Lower leg skin (tissue), 3 donors: Measurements from ENCODE around the gene MCCC1.

Experiments used
- POLR2A ChIP-seq, 2 donors: fragments of 450-650 bp; IDR thresholded peaks; one replicate each; pipeline ENCODE4 v1.6.1; 2016 to 2017; ENCODE audit warnings: antibody characterized with exemption in 2 of 2, mild to moderate bottlenecking in 1 of 2, moderate library complexity in 1 of 2
- TF ChIP-seq, protein P1 (sequence below), 3 donors: fragments of 450-650 bp; IDR thresholded peaks; one replicate each; pipeline ENCODE4 v1.5.1; 2016; ENCODE audit warnings: antibody characterized with exemption in 3 of 3, mild to moderate bottlenecking in 3 of 3, moderate library complexity in 2 of 3

DNA sequence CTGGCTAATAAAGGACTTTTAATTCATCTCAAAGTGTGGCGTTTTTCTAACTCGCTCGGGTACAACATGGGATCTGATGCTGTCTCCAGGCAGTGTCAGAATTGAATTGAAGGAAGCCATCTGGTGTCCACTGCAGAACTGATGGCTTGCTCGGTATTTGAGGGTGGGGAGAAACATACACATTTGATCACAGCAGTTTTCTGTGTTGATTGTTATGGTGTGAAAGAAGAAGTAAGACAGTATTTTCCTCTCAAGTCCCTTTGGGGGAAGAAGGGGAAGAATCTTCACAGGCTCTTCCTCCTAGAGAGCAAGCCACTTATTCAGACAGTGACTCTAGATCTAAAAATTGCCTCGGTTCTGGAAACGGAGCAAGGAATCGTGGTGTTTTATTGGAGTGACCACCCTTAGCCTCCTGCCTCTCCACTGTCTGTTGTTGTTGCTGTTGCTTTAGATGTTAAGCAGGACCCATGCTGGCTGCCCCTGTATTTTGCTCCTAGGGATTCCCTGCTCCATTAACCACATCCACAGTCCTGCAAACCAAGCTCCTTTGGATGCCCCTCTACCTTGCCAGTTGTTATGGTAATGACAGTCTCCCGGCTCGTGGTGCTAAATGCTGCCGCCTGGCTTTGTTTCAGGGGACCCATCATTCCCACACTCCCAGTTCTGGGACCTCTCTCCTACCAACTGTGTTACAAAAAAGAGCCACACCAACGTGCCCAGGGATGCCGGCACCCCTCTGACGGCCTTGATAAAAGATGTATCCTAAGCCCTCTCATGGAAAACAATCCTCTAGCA lies 15.3 kb upstream of the MCCC1 start:
- TF ChIP-seq, protein P1, sequence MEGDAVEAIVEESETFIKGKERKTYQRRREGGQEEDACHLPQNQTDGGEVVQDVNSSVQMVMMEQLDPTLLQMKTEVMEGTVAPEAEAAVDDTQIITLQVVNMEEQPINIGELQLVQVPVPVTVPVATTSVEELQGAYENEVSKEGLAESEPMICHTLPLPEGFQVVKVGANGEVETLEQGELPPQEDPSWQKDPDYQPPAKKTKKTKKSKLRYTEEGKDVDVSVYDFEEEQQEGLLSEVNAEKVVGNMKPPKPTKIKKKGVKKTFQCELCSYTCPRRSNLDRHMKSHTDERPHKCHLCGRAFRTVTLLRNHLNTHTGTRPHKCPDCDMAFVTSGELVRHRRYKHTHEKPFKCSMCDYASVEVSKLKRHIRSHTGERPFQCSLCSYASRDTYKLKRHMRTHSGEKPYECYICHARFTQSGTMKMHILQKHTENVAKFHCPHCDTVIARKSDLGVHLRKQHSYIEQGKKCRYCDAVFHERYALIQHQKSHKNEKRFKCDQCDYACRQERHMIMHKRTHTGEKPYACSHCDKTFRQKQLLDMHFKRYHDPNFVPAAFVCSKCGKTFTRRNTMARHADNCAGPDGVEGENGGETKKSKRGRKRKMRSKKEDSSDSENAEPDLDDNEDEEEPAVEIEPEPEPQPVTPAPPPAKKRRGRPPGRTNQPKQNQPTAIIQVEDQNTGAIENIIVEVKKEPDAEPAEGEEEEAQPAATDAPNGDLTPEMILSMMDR (IDR thresholded peaks at IDR 0.05) = no peak
- TF ChIP-seq POLR2A (IDR thresholded peaks at IDR 0.05) = no peak
